SU-DHL-6 (cell line): ENCODE results near the gene PLS1.
"Not testable (repeated sequence)": the region's sequence is repeated elsewhere in the genome, so short reads cannot be mapped to it uniquely, and the experiment has no call there.

Source experiments
- H2AFZ ChIP-seq: fragments of 200-600 bp; sonication (generic); 2 replicates; pipeline ENCODE4 v1.6.1; 2014; ENCODE audit warnings: low read depth, mild to moderate bottlenecking, moderate library complexity, mixed read lengths, antibody characterized with exemption, low read length; ENCODE audit not compliant: severe bottlenecking
- H3F3A ChIP-seq: fragments of 200-600 bp; shearing (Covaris generic); 2 replicates; pipeline ENCODE4 v1.6.0; 2016; ENCODE audit warnings: antibody characterized with exemption, mild to moderate bottlenecking; ENCODE audit not compliant: insufficient read depth
- H3K27ac ChIP-seq: fragments of 200-600 bp; sonication (generic); 2 replicates; pipeline ENCODE4 v1.5.1; 2016; ENCODE audit warnings: low read depth, mild to moderate bottlenecking, low read length, moderate library complexity, mixed read lengths
- H3K27me3 ChIP-seq: fragments of 200-600 bp; sonication (generic), shearing (Covaris generic); 2 replicates; pipeline ENCODE4 v1.6.0; 2014; ENCODE audit warnings: mild to moderate bottlenecking, low read length
- H3K36me3 ChIP-seq: fragments of 200-600 bp; sonication (generic); 2 replicates; pipeline ENCODE4 v1.6.1; 2014; ENCODE audit warnings: mild to moderate bottlenecking, low read length, mixed read lengths
- H3K4me2 ChIP-seq: fragments of 300-600, 200-600 bp; shearing (Covaris generic), sonication (generic); 2 replicates; pipeline ENCODE4 v1.6.0; 2014; ENCODE audit warnings: low read length, low read depth, mild to moderate bottlenecking; ENCODE audit not compliant: poor library complexity, severe bottlenecking
- H3K4me3 ChIP-seq: fragments of 200-600 bp; sonication (generic); 2 replicates; pipeline ENCODE4 v1.5.1; 2014; ENCODE audit warnings: antibody characterized with exemption, low read length, mild to moderate bottlenecking, mixed read lengths; ENCODE audit not compliant: insufficient read depth, poor library complexity, severe bottlenecking
- H3K79me2 ChIP-seq: fragments of 200-600 bp; sonication (generic); 2 replicates; pipeline ENCODE4 v1.6.1; 2014; ENCODE audit warnings: mild to moderate bottlenecking, low read length, moderate library complexity; ENCODE audit not compliant: insufficient read depth
- H3K9ac ChIP-seq: fragments of 200-600 bp; sonication (generic); 2 replicates; pipeline ENCODE4 v1.7.0; 2014; ENCODE audit warnings: mild to moderate bottlenecking, low read length
- H3K9me2 ChIP-seq: fragments of 200-600 bp; sonication (generic); replicated peaks from 2 replicates; pipeline ENCODE4 v1.6.1; 2014; ENCODE audit warnings: low read length; ENCODE audit not compliant: insufficient read depth
- H3K9me3 ChIP-seq: fragments of 200-600 bp; sonication (generic); 2 replicates; pipeline ENCODE4 v1.6.1; 2014; ENCODE audit warnings: low read length, mixed read lengths; ENCODE audit not compliant: insufficient read depth
- H4K20me1 ChIP-seq: fragments of 200-600 bp; sonication (generic); 2 replicates; pipeline ENCODE4 v1.6.1; 2014; ENCODE audit warnings: low read depth, mild to moderate bottlenecking, antibody characterized with exemption, low read length, moderate library complexity, mixed read lengths
- CTCF ChIP-seq: fragments of 200-600 bp; sonication (generic); IDR thresholded peaks from one replicate; pipeline ENCODE4 v1.5.1; 2017; ENCODE audit warnings: antibody characterized with exemption, mild to moderate bottlenecking, low read length, moderate library complexity; ENCODE audit not compliant: insufficient read depth, poor library complexity, severe bottlenecking
- EZH2phosphoT487 ChIP-seq: fragments of 200-600 bp; sonication (generic), shearing (Covaris generic); conservative IDR thresholded peaks from 2 replicates; pipeline ENCODE4 v1.6.1; 2018; ENCODE audit warnings: mild to moderate bottlenecking, antibody characterized with exemption, low read length, moderate library complexity, mixed read lengths

PLS1 gene

GRCh38 chr3:142568393-142569017 is 27.7 kb upstream of the PLS1 start:
- TF ChIP-seq CTCF, result no peak
- no peak for TF ChIP-seq EZH2phosphoT487
- Histone ChIP-seq H3K4me3 (no peak overlapping the region), H3K9me3 (no peaks in the 10 kb centered on the region), H3K27ac (no peak overlapping the region), H3K9me2 (no peaks in the 10 kb centered on the region), H4K20me1 (0 out of 2 replicates have a peak, but pooled peaks cover 1% of the 10 kb centered on the region), H3F3A (peaks cover 4% of the 10 kb centered on the region; the same call in 1 of the 2 replicates), H3K27me3 (no peaks in the 10 kb centered on the region), H2AFZ (no peak overlapping the region), H3K4me2 (no peak overlapping the region), H3K79me2 (peaks cover 65% of the 10 kb centered on the region), H3K9ac (no peak overlapping the region), H3K36me3 (peaks cover 20% of the 10 kb centered on the region)

GRCh38 chr3:142569422-142569821 is 26.8 kb upstream of the PLS1 start:
- not testable (repeated sequence) for H3K27ac ChIP-seq, H3K9me2 ChIP-seq, H4K20me1 ChIP-seq, H3K9ac ChIP-seq, H2AFZ ChIP-seq, H3K4me3 ChIP-seq, H3K4me2 ChIP-seq, H3F3A ChIP-seq, H3K9me3 ChIP-seq, H3K27me3 ChIP-seq
- peaks cover 74% of the 10 kb centered on the region for H3K79me2 ChIP-seq
- H3K36me3 ChIP-seq, result peaks cover 20% of the 10 kb centered on the region

GRCh38 chr3:142574223-142574622 is 22.0 kb upstream of the PLS1 start:
- not testable (repeated sequence) for H3K27me3 ChIP-seq, H3K9me2 ChIP-seq, H3K9ac ChIP-seq, H3K9me3 ChIP-seq, H3F3A ChIP-seq, H3K4me2 ChIP-seq, H4K20me1 ChIP-seq, H3K27ac ChIP-seq, H2AFZ ChIP-seq, H3K4me3 ChIP-seq, H3K36me3 ChIP-seq
- peaks cover 91% of the 10 kb centered on the region for H3K79me2 ChIP-seq

- Histone ChIP-seq H3F3A (no peaks in the 10 kb centered on the region), H3K27me3 (no peaks in the 10 kb centered on the region), H3K27ac (no peak overlapping the region), H3K9me3 (no peaks in the 10 kb centered on the region), H3K79me2 (peaks cover 86% of the 10 kb centered on the region), H2AFZ (no peak overlapping the region), H4K20me1 (peaks cover 4% of the 10 kb centered on the region; the same call in 1 of the 2 replicates), H3K4me2 (no peak overlapping the region), H3K9me2 (no peaks in the 10 kb centered on the region), H3K9ac (no peak overlapping the region), H3K4me3 (no peak overlapping the region), H3K36me3 (no peaks in the 10 kb centered on the region)
- TF ChIP-seq CTCF, result no peak
- TF ChIP-seq EZH2phosphoT487, result no peak
Measured at GRCh38 chr3:142574665-142575064, 21.5 kb upstream of the PLS1 start.
